ENCODE results near the gene ILF2. TPM values are rescaled to one million over a fixed set of nuclear protein-coding genes. Genes with fewer than 3 reads are reported as not detected.

ILF2 gene
- total RNA-seq, 2 experiments from 2014 or later, result 193 to 260 TPM

DNA sequence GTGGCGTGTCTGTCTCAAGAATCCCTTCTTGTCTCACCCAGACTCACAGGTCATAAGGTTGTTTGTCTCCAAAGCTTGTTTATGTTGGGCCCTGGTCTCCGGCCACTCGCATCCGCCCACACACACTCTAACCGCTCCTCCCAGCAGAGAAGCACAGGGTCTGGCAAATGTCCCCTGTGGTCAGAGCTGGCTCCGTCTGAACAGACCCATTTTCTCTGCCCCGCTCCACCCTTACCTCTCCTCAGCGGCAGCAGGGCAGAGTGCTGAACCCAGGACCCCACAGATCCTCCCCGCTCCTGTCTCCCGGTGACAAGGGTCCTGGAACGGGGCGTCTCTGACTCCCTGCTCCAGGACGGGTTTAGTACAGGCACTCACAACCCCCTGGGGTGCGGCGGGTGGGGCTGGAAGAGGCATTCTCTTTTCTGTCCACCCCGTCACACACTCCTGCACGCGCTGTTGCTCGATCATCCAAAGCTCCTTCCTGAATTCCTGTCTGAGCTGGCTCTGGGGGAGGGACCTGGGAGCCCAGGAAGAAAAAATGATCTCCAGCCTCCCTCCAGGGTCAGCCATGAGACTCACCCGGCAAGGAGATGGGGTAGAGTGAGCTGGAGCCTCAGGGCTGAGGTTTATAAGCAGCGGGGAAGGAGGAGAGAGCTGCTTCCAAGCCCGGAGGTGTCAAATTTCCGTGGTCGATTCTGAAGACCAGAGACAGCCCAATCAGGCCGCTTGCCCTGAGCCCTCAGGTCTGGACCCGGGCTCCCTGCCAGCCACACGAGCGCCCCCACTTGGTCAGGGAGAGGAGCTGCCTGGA, 43.7 kb downstream of the ILF2 start, which contains the start of gene S100A13:
S100A13 (minus strand) TSS at position 602 of the 811 bp plus-strand sequence. CDS start 1,033 bp downstream, outside the sequence.
- H3K4me1 Mint-ChIP-seq, result peaks cover 7% of the 10 kb centered on the region
- H3K4me3 Mint-ChIP-seq, result no peak within 1 kb of the TSS
- ATAC-seq (no peak), DNase-seq (no peak)
- CTCF ChIA-PET, result interaction anchor here (0.6 to 3.5 kb wide), 6 partner anchors 11 to 133 kb away, joined by 3 to 12 read pairs (median 4); no protein-coding TSS in a partner anchor
- no peaks in the 10 kb centered on the region for H3K9me3 Mint-ChIP-seq (ENCODE audit: low read depth)
- H3K27ac Mint-ChIP-seq, result no peak within 1 kb of the TSS
- H3K27me3 Mint-ChIP-seq, result no peaks in the 10 kb centered on the region
- peaks cover 2% of the 10 kb centered on the region for H3K36me3 Mint-ChIP-seq

- Mint-ChIP-seq H3K9me3 (ENCODE audit: low read depth) (no peaks in the 10 kb centered on the region), H3K27ac (no peak overlapping the region), H3K27me3 (no peaks in the 10 kb centered on the region), H3K36me3 (no peaks in the 10 kb centered on the region), H3K4me3 (no peak overlapping the region), H3K4me1 (peaks cover 3% of the 10 kb centered on the region)
- no peak for ATAC-seq
- CTCF ChIA-PET, result interaction anchor here (0.6 to 3.5 kb wide), 4 partner anchors 12 to 116 kb away, joined by 3 to 12 read pairs (median 5); no protein-coding TSS in a partner anchor
- DNase-seq, result no peak
These were observed 44.3 kb downstream of the ILF2 start for GRCh38 chr1:153626477-153626903.

DNA sequence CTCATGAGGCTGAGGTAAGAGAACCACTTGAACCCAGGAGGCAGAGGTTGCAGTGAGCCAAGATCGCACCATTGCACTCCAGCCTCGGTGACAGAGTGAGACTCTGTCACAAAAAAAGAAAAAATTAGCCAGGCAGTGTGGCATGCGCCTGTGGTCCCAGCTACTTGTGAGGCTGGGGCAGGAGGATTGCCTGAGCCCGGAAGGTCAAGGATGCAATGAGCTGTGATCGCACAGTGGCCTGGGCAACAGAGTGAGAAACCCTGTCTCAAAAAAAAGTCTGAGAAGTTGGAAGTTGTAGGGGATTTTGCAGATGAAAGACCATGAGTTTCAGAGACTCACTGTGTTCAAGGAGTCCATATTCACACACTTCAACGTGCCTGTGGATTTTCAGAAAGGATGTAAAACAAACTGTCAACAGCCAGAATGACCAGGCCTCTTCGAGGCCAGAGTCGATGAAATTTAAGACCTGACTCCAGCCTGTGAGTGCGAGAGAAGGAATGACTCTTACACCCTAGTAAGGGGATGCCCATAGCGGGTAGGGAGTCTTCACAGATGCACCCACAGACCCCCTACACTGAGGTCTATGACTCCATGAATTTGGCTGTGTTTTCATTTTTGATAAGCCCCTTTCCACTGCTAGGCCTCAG, 45.7 kb downstream of the ILF2 start:
- no peaks in the 10 kb centered on the region for H3K27me3 Mint-ChIP-seq
- H3K4me3 Mint-ChIP-seq, result no peak overlapping the region

DNA sequence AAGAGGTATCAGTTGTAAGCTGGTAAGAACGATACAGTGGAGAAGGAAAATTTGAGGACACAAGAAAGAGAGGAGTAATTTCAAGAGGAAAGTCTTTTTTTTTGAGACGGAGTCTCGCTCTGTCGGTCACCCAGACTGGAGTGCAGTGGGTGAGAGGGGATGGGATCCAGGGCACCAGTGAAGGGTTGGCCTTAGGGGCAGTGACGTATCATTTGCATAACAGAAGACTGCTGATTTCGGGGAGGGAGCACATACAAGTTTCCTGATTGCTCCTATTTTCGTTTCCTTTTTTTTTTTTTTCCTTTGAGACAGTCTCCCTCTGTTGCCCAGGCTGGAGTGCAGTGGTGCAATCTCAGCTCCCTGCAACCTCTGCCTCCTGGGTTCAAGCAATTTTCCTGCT, 47.7 kb downstream of the ILF2 start:
- DNase-seq (no peak), ATAC-seq (no peak)
- no peak overlapping the region for H3K27ac Mint-ChIP-seq
- CTCF ChIA-PET, result interaction anchor here (1.4 kb wide), 1 partner anchor 10 kb away, joined by 4 read pairs; the partner anchor contains the start of gene CHTOP
- no peaks in the 10 kb centered on the region for H3K4me1 Mint-ChIP-seq
- H3K9me3 Mint-ChIP-seq (ENCODE audit: low read depth), result no peaks in the 10 kb centered on the region
- H3K27me3 Mint-ChIP-seq, result no peaks in the 10 kb centered on the region
- no peaks in the 10 kb centered on the region for H3K36me3 Mint-ChIP-seq
- H3K4me3 Mint-ChIP-seq, result no peak overlapping the region

More for the DNA sequence above, 45.7 kb downstream of the ILF2 start:
- no peaks in the 10 kb centered on the region for H3K4me1 Mint-ChIP-seq
- no peak for DNase-seq
- no peaks in the 10 kb centered on the region for H3K36me3 Mint-ChIP-seq
- CTCF ChIA-PET, result no interaction called here
- no peaks in the 10 kb centered on the region for H3K9me3 Mint-ChIP-seq (ENCODE audit: low read depth)
- no peak overlapping the region for H3K27ac Mint-ChIP-seq
- no peak for ATAC-seq

DNA sequence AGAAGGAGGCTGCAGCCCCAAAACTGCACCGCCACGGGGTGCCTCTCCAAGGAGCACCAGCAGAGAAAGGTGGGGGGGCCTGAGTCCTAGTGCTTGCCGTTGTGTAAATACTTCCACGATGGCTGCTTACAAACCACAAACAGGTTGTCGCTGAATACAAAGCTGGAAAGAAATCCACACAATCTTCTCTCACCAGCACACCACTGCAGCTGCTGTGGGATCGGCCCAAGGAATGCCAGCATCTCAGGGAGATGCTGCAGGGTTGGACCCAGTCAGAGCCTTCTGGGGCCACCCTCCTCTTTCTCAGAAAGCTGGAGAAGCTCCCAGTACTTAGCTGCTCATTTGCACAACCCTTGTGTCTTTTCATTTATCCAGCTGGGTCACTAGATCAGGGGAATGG, 51.6 kb downstream of the ILF2 start:
- no peak for ATAC-seq

DNA sequence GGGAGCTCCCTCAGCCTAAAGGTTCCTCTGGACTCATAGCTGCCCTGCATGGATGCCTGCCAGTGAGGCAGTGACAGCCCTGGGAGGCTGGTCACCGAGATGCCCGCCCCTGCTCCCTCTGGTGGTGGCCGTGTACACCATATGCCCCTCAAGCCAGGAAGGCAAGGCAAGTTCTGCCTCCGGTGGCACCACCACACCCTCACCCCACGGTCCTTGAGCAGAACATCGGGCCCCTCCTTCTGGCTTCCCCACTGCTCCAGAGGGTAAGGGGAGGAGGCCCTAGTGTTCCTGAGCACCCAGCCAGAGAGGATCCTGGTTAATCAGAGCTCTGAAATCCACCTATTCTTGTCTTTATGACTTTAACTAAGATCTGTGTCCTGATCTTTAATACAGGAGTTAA, 53.1 kb downstream of the ILF2 start:
- Mint-ChIP-seq H3K4me3 (no peak overlapping the region), H3K36me3 (no peaks in the 10 kb centered on the region), H3K27me3 (no peaks in the 10 kb centered on the region), H3K27ac (no peak overlapping the region), H3K9me3 (ENCODE audit: low read depth) (no peaks in the 10 kb centered on the region), H3K4me1 (no peaks in the 10 kb centered on the region)
- ATAC-seq (no peak), DNase-seq (no peak)
- CTCF ChIA-PET, result no interaction called here

More for the DNA sequence above, 51.6 kb downstream of the ILF2 start:
- H3K36me3 Mint-ChIP-seq, result no peaks in the 10 kb centered on the region
- CTCF ChIA-PET, result no interaction called here
- no peaks in the 10 kb centered on the region for H3K27me3 Mint-ChIP-seq
- DNase-seq, result no peak
- H3K4me1 Mint-ChIP-seq, result no peaks in the 10 kb centered on the region
- H3K4me3 Mint-ChIP-seq, result no peak overlapping the region
- H3K9me3 Mint-ChIP-seq (ENCODE audit: low read depth), result no peaks in the 10 kb centered on the region
- no peak overlapping the region for H3K27ac Mint-ChIP-seq

- Mint-ChIP-seq H3K4me3 (no peak overlapping the region), H3K27me3 (no peaks in the 10 kb centered on the region), H3K27ac (no peak overlapping the region), H3K4me1 (no peaks in the 10 kb centered on the region), H3K9me3 (ENCODE audit: low read depth) (no peaks in the 10 kb centered on the region), H3K36me3 (no peaks in the 10 kb centered on the region)
- no peak for ATAC-seq
- CTCF ChIA-PET, result no interaction called here
- no peak for DNase-seq
These were observed 53.9 kb downstream of the ILF2 start for GRCh38 chr1:153616917-153617311.

DNA sequence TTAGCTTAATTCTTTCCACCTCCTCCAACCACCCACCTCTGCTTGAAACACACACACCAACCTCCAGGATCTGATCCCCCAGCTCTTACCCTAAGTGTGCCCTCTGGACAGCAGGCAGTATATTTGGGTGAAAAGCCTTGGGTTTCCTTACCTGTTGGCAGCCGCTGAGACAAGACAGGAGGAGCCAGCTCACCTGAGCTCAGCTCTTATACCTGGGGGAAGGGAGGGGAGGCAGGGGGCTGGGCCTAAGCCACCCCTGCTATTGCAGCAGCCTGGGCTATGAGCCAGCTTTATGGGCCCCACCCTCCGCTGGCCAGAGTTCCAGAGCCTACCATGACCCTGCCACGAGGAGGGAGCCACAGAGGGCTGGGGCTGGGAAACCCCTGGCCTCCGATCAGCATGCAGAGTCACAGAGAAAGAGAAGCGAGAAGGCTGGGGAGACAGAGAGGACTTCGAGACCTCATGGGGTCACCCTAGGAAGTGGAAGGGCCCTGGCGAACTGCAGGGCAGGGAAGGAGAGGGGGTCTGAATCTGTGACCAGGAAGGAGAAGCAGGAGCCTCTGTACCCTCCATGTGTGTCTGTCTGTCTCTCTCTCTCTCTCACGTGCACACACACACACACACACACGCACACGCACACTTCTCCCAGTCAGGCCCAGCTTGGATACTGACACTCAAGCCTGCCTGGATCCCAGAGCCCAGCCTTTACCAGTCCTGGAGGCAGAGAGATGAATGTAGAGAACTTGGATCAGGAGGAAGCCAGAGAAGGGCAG, 54.5 kb downstream of the ILF2 start, which contains the start of gene S100A14:
S100A14 (minus strand) TSS at position 182 of the 773 bp plus-strand sequence. CDS start 467 bp downstream, outside the sequence.
- ATAC-seq, result no peak
- CTCF ChIA-PET, result no interaction called here
- no peak within 1 kb of the TSS for H3K4me3 Mint-ChIP-seq
- no peaks in the 10 kb centered on the region for H3K36me3 Mint-ChIP-seq
- DNase-seq, result no peak
- no peaks in the 10 kb centered on the region for H3K4me1 Mint-ChIP-seq
- no peaks in the 10 kb centered on the region for H3K27me3 Mint-ChIP-seq
- no peaks in the 10 kb centered on the region for H3K9me3 Mint-ChIP-seq (ENCODE audit: low read depth)
- no peak within 1 kb of the TSS for H3K27ac Mint-ChIP-seq

DNA sequence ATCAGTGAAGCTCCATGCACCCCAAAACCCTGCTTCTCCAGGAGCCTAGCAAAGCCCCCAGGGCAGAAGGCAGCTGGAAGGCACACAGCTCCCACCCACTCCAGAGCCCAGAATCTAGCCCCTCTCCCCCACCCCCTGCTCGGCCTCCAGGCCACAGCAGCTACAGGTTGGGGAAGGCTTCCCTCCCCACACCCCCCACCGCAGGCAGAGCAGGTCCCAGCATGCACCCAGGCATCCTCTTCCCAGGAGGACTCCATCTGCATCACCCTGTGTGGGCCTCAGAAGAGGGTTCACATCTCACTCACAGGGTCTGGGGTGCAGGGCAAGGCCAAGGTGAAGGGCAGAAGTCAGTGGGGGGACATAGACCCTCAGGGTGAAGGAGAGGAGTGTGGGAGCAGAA, 55.4 kb downstream of the ILF2 start:
- Mint-ChIP-seq H3K9me3 (ENCODE audit: low read depth) (no peaks in the 10 kb centered on the region), H3K36me3 (no peaks in the 10 kb centered on the region), H3K27me3 (no peaks in the 10 kb centered on the region), H3K27ac (no peak overlapping the region), H3K4me3 (no peak overlapping the region), H3K4me1 (no peaks in the 10 kb centered on the region)
- DNase-seq, result no peak
- CTCF ChIA-PET, result no interaction called here
- no peak for ATAC-seq

GRCh38 chr1:153614906-153615305, 55.9 kb downstream of the ILF2 start:
- ATAC-seq, result no peak
- no peak for DNase-seq
- H3K27ac Mint-ChIP-seq, result no peak overlapping the region
- no peaks in the 10 kb centered on the region for H3K27me3 Mint-ChIP-seq
- H3K4me1 Mint-ChIP-seq, result no peaks in the 10 kb centered on the region
- H3K4me3 Mint-ChIP-seq, result no peak overlapping the region
- H3K9me3 Mint-ChIP-seq (ENCODE audit: low read depth), result no peaks in the 10 kb centered on the region
- CTCF ChIA-PET, result interaction anchor here (1.0 to 1.2 kb wide), 2 partner anchors 82 to 120 kb away, joined by 3 read pairs; no protein-coding TSS in a partner anchor
- H3K36me3 Mint-ChIP-seq, result no peaks in the 10 kb centered on the region

DNA sequence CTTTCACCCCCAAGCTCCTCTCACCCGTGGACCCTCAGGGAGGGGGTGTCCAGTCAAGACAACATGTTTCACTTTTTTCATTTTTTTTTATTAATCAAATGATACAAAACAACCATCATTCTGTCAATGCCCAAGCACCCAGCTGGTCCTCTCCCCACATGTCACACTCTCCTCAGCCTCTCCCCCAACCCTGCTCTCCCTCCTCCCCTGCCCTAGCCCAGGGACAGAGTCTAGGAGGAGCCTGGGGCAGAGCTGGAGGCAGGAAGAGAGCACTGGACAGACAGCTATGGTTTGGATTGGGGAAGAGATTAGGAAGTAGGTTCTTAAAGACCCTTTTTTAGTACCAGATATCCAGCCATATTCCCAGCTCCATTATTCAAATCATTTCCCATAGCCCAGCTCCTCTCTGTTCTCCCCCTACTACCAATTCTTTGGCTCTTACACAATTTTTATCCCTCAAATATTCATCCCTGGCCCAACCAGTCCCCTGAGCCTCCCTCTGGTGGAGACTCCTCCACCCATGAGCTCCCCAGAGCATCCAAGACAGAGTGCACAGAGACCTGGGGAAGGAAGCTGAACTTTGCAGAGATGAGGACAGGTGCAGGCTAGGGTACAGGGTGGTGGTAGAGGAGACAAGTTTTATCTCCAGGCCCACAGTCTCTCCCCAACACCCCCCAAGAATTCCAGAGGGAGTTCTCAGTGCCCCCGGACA, 56.4 kb downstream of the ILF2 start:
- Mint-ChIP-seq H3K27me3 (no peaks in the 10 kb centered on the region), H3K27ac (no peak overlapping the region), H3K9me3 (ENCODE audit: low read depth) (no peaks in the 10 kb centered on the region), H3K4me3 (no peak overlapping the region), H3K4me1 (no peaks in the 10 kb centered on the region), H3K36me3 (no peaks in the 10 kb centered on the region)
- CTCF ChIA-PET, result interaction anchor here (1.0 to 1.2 kb wide), 2 partner anchors 81 to 119 kb away, joined by 3 read pairs; no protein-coding TSS in a partner anchor
- DNase-seq, result no peak
- ATAC-seq, result no peak

DNA sequence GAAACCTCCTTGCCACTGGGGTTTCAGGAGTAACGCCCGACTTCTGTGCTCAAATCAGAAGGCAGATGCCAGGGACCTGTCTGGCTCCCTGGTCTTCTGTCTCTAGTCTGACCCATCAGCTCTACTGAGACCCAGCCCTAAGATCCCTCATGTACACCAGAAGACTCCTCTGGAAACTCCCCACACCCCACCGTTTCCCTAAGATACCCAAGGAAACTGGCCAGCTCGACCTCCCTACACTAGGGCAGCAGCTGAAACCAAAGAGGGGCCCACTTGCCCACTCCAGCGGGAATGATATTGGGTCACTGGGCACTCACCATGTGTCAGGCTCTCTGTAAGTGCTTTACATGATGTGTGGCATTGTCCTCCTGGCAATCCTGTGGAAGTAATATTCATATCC, 57.4 kb downstream of the ILF2 start:
- H3K9me3 Mint-ChIP-seq (ENCODE audit: low read depth), result no peaks in the 10 kb centered on the region

More for the DNA sequence above, 57.4 kb downstream of the ILF2 start:
- no peak overlapping the region for H3K27ac Mint-ChIP-seq
- CTCF ChIA-PET, result no interaction called here
- no peak overlapping the region for H3K4me3 Mint-ChIP-seq
- ATAC-seq (no peak), DNase-seq (no peak)
- no peaks in the 10 kb centered on the region for H3K36me3 Mint-ChIP-seq
- H3K4me1 Mint-ChIP-seq, result no peaks in the 10 kb centered on the region
- H3K27me3 Mint-ChIP-seq, result no peaks in the 10 kb centered on the region
